Ishikawa (cell line): ENCODE results near the gene ADARB1.

ENCODE experiments used
- EP300 ChIP-seq: IDR thresholded peaks from 2 replicates; pipeline ENCODE4 v1.6.1; 2012; ENCODE audit warnings: borderline replicate concordance
- RAD21 ChIP-seq: IDR thresholded peaks from 2 replicates; pipeline ENCODE4 v1.6.1; 2012; ENCODE audit warnings: low read depth
- TEAD4 ChIP-seq: IDR thresholded peaks from 2 replicates; pipeline ENCODE4 v1.6.1; 2012

- TF ChIP-seq EP300: no peak
- no peak for TF ChIP-seq RAD21
- no peak for TF ChIP-seq TEAD4
These were observed 154.4 kb downstream of the ADARB1 start for GRCh38 chr21:45228656-45229240.
